Mucosa of gallbladder (tissue), 1 donor: ENCODE results near the gene OBSL1. TPM values are rescaled to one million over a fixed set of nuclear protein-coding genes. Genes with fewer than 3 reads are reported as not detected.

ENCODE experiments used
- DNase-seq: peaks from one replicate; pipeline ENCODE4 v3.0.0-alpha.2; 2020; ENCODE audit warnings: low spot score
- total RNA-seq: library from RNA; stranded (reverse); gene quantifications from one replicate; pipeline ENCODE4 v1.2.1, GENCODE V29; 2021
- donor health status: DM: no; HTN: no; CAD: no.

The OBSL1 gene
- total RNA-seq, 1 donor from 2014 or later = 57.8 TPM

DNA sequence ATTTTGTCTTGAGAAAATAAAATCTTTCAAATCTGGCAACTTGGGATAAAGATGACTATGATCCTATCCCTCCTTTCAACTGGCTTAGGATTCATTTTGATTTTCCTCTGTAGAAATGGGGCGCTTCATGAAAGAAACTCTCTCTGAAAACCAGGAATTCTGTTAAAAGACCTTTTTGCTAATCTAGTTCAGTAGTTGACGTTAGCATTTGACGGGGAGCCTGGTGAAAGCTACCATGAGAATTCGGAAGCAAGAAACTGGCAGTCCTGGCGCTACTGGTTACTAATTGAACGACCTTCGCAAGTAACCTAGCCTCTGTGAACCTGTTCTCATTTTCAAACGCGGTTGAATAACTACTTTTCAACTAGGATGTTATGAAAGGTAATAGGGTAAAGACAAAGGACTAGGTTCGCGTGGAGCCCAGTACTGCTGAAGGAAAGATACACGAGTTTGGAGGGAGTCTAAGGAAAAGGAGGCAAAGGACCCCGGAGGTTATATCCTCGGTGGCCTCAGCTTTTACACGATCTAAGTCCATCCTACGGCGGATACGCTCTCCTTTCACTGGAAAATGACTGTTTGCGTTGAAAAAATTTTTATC lies 25.7 kb upstream of the OBSL1 start:
- DNase-seq = no peak

GRCh38 chr2:219595256-219595655 lies 23.9 kb upstream of the OBSL1 start:
- no peak for DNase-seq

GRCh38 chr2:219593154-219593553 lies 21.8 kb upstream of the OBSL1 start:
- no peak for DNase-seq

DNA sequence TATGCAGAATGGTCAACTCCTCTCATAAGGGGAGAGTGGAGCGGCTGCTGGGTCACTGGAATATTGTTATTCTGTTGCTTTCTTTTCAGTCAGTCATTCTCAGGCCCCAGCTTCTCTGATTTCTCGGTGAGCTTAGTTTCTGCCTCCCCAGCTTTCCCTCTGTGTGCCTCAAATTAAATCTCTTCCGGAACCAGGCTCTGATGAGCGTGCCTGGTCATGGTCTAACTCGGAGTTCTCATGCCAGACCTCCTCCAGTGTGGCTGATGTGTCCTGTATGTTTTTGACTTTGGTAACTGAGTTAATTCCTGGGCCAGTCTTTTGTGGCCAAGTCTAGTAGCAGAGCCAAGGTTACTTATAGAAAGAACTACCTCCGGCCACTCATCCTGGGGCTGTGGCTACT lies 21.4 kb upstream of the OBSL1 start:
- DNase-seq = no peak

DNA sequence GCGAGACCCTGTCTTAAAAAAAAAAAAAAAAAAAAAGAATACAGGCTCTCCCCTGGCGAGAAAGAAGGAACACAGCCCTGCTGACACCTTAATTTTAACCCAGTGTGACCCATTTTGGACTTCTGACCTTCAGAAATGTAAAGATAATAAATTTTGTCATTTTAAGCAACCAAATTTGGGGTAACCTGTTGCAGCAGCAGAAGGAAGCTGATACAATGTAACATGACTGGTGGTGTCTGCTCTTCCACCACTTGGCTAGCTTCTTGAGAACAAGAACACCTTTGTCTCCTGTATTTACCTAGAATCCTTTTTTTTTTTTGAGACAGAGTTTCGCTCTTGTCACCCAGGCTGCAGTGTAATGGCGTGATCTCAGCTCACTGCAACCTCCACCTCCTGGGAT lies 19.8 kb upstream of the OBSL1 start:
- DNase-seq = no peak

DNA sequence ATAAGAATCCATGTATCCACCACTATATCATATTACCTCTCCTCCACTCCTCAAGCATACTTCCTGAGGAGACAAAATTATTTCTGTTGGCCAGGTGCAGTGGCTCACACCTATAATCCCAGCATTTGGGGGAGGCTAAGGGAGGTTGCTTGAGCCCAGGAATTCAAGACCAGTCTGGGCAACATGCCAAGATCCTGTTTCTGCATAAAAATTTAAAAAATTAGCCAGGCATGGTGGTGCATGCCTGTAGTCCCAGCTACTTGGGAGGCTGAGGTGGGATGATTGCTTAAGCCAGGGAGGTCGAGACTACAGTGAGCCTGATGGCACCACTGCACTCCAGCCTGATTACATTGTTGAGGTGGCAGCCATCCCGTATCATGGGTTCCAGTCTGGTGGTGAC lies 10.0 kb upstream of the OBSL1 start:
- no peak for DNase-seq

GRCh38 chr2:219578811-219579613 lies 7.7 kb upstream of the OBSL1 start:
- DNase-seq = no peak

GRCh38 chr2:219576505-219577388 lies 5.4 kb upstream of the OBSL1 start:
- no peak for DNase-seq

GRCh38 chr2:219575566-219576504 lies 4.5 kb upstream of the OBSL1 start:
- no peak for DNase-seq

DNA sequence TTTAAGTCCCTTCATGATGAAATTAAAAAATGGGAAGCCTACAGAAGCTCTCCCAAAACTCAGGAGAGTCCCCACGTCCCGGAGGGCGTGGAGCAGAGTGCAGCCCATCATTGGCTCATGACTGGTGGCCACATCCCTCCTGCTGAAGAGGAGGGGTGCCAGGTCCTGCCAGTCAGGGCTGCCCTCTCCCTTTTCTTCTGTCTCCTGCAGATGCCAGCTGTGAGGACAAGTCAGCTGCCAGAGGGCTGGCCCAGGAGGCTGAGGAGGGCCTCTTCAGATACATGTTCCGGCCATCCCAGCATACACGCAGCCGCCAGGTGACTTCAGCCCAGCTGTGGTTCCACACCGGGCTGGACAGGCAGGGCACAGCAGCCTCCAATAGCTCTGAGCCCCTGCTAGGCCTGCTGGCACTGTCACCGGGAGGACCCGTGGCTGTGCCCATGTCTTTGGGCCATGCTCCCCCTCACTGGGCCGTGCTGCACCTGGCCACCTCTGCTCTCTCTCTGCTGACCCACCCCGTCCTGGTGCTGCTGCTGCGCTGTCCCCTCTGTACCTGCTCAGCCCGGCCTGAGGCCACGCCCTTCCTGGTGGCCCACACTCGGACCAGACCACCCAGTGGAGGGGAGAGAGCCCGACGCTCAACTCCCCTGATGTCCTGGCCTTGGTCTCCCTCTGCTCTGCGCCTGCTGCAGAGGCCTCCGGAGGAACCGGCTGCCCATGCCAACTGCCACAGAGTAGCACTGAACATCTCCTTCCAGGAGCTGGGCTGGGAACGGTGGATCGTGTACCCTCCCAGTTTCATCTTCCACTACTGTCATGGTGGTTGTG lies 3.4 kb upstream of the OBSL1 start:
- DNase-seq = no peak

DNA sequence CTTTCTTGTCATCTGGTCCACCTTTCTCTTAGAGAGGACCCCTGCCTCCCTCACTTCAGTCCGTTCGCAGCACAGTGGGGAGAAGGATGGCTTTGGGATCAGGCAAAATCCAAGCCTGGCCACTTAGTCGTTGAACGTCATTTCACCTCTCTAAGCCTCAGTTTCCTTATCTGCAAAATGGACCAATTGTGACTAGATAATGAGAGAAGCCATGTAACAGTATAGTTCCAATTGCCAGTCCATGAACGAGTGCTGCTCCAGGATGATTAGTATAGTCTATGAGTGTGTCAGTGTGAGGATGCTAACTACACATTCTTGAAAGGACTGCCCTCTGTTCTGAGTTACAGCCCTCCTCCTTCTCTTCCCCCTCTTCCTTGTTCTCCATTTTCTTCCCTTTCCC lies 1.8 kb upstream of the OBSL1 start:
- DNase-seq = no peak

DNA sequence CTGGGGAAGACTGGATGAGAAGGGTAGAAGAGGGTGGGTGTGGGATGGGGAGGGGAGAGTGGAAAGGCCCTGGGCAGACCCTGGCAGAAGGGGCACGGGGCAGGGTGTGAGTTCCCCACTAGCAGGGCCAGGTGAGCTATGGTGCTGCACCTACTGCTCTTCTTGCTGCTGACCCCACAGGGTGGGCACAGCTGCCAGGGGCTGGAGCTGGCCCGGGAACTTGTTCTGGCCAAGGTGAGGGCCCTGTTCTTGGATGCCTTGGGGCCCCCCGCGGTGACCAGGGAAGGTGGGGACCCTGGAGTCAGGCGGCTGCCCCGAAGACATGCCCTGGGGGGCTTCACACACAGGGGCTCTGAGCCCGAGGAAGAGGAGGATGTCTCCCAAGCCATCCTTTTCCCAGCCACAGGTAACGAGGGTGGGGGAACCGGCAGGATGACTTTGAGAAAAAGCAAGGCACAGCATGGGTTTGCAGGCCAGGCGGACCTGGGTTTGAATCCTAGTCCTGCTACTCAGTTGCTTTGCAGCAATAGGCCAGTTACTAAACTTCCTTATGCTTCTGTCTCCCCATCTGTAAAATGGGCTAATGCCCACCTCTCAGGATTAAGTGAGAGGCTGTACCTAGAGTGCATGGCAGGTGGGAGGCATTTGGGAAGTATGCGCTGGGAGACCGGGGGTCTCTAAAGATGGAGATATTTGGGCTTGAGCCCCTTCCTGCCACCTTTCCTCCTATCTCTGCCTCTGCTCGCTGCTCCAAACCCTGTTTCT lies 1.1 kb upstream of the OBSL1 start, which contains the start of gene INHA:
TSS of gene INHA (plus strand) at position 74 of the 765 bp plus-strand sequence. CDS start at position 139, 65 bp downstream.
- no peak for DNase-seq

- no peak for DNase-seq
Measured at GRCh38 chr2:219570924-219571310, 422 bp downstream of the OBSL1 start.

- DNase-seq = no peak
Measured at GRCh38 chr2:219570194-219570923, 980 bp downstream of the OBSL1 start.

DNA sequence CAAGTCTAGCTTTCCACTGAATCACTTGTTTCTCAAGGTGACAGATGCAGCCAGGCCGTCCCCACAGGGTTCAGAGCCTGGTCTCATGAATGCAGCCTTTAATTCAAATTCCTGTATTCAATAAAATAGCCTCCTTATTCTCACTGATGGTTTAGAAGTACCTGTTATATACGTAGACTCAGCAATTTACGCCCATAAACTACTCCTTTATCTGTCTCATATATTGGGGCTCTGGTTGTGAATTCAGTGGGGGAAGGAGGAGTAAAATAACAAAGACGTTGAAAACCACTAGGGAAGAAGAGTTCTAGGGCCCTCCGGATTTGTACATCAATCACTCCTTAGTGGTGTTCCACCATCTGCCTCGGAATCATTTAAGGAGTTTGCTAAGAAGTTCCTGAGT lies 1.7 kb downstream of the OBSL1 start:
- DNase-seq = no peak

GRCh38 chr2:219569041-219569440 lies 2.3 kb downstream of the OBSL1 start:
- no peak for DNase-seq

DNA sequence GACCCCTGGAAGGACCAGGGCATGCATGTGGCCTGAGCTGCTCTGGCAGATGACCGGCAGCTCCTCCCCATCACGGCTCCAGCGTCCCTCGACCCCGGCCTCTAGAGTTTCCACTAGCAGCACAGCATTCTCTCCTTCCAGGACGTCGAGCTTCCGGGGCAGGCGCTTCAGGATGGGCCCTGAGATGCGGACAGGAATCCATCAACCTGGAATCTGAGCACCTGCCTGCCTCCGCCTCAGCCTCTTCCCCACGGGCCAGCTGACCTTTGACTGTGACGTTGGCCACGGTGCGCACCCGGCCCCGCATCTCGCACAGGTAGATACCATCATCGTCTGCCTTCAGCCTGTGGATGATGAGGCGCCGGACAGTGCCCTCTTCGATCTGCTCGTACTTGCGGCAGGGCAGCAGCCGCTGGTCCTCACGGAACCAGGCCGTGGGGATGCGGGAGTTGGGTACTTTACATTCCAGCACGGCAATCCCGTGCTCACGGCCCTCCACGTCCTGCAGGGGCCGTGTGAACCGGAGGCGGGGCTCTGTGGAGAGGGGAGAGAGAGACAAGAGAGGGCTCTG lies 3.5 kb downstream of the OBSL1 start:
- no peak for DNase-seq

DNA sequence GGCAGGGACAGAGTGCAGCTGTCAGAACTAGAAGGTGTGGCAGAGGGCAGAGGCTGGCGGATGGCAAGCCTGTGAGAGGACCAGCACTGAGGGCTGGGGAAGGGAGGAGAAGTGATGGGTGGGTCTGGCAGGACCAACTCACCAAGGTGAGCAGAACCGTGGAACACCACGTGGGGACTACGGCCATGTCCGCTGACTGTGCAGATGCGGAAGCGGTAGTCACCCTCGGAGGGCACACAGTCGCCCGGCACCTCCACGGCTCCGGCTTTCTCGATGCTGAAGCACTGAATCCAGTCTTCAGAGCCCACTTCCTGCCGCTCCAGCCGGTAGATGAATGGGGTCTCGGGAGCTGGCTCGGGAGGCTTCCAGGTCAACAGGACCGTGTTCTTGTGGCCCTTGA lies 4.2 kb downstream of the OBSL1 start:
- no peak for DNase-seq

DNA sequence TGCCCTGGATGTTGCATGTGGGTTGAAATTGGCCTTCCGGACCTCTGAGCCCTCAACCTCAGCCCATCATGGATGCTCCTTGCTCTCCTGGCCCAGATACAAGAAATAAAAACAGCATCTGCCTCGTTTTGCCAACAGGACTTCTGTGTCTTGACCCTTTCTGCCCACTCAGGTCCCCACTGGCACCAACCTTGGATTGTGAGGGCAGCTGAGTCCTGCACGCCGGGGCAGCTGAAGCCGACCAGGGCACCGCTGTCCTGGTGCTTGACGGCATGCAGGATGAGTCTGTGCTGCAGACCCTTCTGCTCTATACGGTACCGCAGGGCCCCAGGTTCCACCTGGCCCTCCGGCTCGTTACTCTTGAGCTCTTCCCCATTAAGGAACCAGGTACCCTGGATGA lies 4.7 kb downstream of the OBSL1 start:
- DNase-seq = no peak
